Calu3 (cell line): ENCODE measurements around the gene CDH4. TPM values are rescaled to one million over a fixed set of nuclear protein-coding genes. Genes with fewer than 3 reads are reported as not detected.

ENCODE experiments used
- BruUV-seq: library from RNA; stranded (reverse); fragments of 400-500 nt; replicated peaks from 2 replicates; lab custom pipeline; 2021; lab: Mats Ljungman, UMichigan
- CTCF ChIA-PET: fragments of 300-600 bp; sonication (Branson Sonifier 250); formaldehyde crosslinking; loops from one replicate; lab custom pipeline; 2022; ENCODE audit warnings: antibody characterized with exemption; lab: Charles Lee
- DNase-seq: peaks from one replicate; pipeline ENCODE4 v3.0.0; 2022
- H3K27ac Mint-ChIP-seq: one replicate; pipeline ENCODE4 v1.8.0; 2022; ENCODE audit warnings: mixed read lengths; ENCODE audit not compliant: unreplicated experiment
- H3K27me3 Mint-ChIP-seq: one replicate; pipeline ENCODE4 v1.8.0; 2022; ENCODE audit warnings: mixed read lengths; ENCODE audit not compliant: unreplicated experiment
- H3K36me3 Mint-ChIP-seq: one replicate; pipeline ENCODE4 v1.8.0; 2022; ENCODE audit warnings: mild to moderate bottlenecking, moderate library complexity, mixed read lengths; ENCODE audit not compliant: insufficient read depth, unreplicated experiment
- H3K4me1 Mint-ChIP-seq: one replicate; pipeline ENCODE4 v1.8.0; 2022; ENCODE audit warnings: mild to moderate bottlenecking, low read depth, mixed read lengths; ENCODE audit not compliant: unreplicated experiment
- H3K4me3 Mint-ChIP-seq: one replicate; pipeline ENCODE4 v1.8.0; 2022; ENCODE audit warnings: mild to moderate bottlenecking, low read depth, moderate library complexity, mixed read lengths; ENCODE audit not compliant: unreplicated experiment
- H3K9me3 Mint-ChIP-seq: one replicate; pipeline ENCODE4 v1.8.0; 2022; ENCODE audit warnings: low read depth, mixed read lengths; ENCODE audit not compliant: unreplicated experiment
- CTCF ChIP-seq: fragments of 200-600 bp; IDR thresholded peaks from one replicate; pipeline ENCODE4 v1.8.0; 2022; ENCODE audit warnings: antibody characterized with exemption; ENCODE audit not compliant: unreplicated experiment
- intact Hi-C: fragments of 100-400 bp; cut with micrococcal nuclease; formaldehyde crosslinking; loops from one replicate; pipeline ENCODE4 v1.10.0; 2022; ENCODE audit not compliant: unreplicated experiment
- total RNA-seq: library from RNA; stranded (reverse); gene quantifications from 2 replicates; pipeline ENCODE4 v1.2.3, GENCODE V29; 2022

CDH4 gene
- total RNA-seq, 1 experiment from 2014 or later, result not detected

DNA sequence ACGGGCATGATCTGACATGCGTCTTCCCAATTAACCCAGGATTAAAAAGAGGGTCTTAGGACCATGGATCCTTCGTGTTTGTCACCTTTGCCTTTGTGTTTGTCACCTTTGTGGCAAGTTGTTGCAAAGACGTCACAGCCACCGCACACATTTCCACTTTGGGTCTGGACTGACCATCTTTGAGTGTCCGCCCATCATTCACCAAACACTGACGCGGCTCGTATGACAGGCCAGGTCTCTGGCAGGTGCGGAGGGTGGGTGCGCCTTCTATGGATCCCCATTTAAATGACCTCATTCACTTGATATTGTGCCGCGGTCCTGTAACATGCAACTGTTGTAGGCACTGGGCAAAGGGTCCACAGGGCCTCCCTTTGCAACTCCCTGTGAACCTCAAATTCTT lies 409.5 kb downstream of the CDH4 start:
- Mint-ChIP-seq H3K4me3 (no peak overlapping the region), H3K4me1 (no peaks in the 10 kb centered on the region), H3K27me3 (peaks cover 83% of the 10 kb centered on the region), H3K36me3 (peaks cover 5% of the 10 kb centered on the region), H3K9me3 (no peaks in the 10 kb centered on the region), H3K27ac (no peak overlapping the region)
- CTCF ChIA-PET, result interaction anchor here (0.9 kb wide), 1 partner anchor 11 kb away, joined by 3 read pairs; no protein-coding TSS in a partner anchor
- intact Hi-C loops, result no loop called here
- no peak for DNase-seq
- no peak for TF ChIP-seq CTCF
- BruUV-seq, result no TSS peak

- Mint-ChIP-seq H3K27me3 (peaks cover 75% of the 10 kb centered on the region), H3K4me1 (no peaks in the 10 kb centered on the region), H3K36me3 (peaks cover 5% of the 10 kb centered on the region), H3K27ac (no peak overlapping the region), H3K9me3 (no peaks in the 10 kb centered on the region), H3K4me3 (no peak overlapping the region)
- CTCF ChIA-PET, result no interaction called here
- no peak for DNase-seq
- no TSS peak for BruUV-seq
- no peak for TF ChIP-seq CTCF
- intact Hi-C loops, result no loop called here
Observed at GRCh38 chr20:61662226-61662967, 410.3 kb downstream of the CDH4 start.

GRCh38 chr20:61662968-61663331 lies 410.9 kb downstream of the CDH4 start:
- Mint-ChIP-seq H3K4me1 (no peaks in the 10 kb centered on the region), H3K9me3 (no peaks in the 10 kb centered on the region), H3K4me3 (no peak overlapping the region), H3K27me3 (peaks cover 75% of the 10 kb centered on the region), H3K36me3 (peaks cover 5% of the 10 kb centered on the region), H3K27ac (no peak overlapping the region)
- no peak for TF ChIP-seq CTCF
- intact Hi-C loops, result no loop called here
- DNase-seq, result no peak
- BruUV-seq, result no TSS peak
- CTCF ChIA-PET, result no interaction called here

DNA sequence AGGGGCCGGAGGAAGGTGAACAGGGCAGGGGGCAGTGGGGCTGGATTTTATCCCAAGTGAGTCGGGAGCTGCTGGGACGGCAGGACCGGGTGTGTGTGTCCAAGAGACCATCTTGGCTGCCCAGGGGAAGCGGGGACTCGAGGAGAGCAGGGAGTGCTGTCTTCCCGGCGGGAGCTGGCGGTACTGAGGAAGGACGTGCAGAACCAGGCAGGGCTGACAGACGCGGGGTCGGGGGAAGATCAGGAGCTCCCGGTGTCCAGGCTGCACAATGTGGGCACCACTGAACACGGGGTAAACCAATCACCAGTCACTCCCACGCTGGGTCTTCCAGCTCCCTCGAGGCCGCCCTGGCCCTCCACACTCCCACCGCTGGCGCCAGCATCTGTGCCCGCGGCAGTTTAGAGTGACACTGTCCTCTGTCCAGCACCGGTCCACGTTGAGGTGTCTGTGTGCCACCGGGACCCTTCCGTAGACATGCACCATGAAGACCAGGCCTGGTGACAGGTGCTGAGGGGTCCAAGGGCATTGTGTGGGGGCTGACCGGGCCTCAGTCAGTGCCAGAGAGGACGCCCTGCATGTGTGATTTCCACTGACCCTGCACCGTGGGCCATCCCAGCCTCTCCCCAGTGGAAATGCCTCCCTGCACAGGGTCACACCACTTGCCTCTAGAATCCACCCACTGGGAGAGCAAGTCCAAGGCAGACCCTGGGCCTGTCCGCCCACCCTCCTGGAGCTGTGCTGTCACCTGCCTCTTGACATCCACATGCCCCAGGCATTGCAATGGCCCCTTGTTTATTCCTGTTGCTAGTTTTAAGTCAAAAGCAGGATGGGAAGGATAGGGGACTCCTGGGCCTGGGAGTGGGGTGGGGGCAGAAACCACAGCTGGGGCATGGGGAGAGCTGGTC lies 411.7 kb downstream of the CDH4 start:
- no peak overlapping the region for H3K27ac Mint-ChIP-seq
- intact Hi-C loops, result no loop called here
- no peak for DNase-seq
- H3K9me3 Mint-ChIP-seq, result no peaks in the 10 kb centered on the region
- peaks cover 75% of the 10 kb centered on the region for H3K27me3 Mint-ChIP-seq
- H3K4me3 Mint-ChIP-seq, result no peak overlapping the region
- peaks cover 5% of the 10 kb centered on the region for H3K36me3 Mint-ChIP-seq
- no peak for TF ChIP-seq CTCF
- no TSS peak for BruUV-seq
- no peaks in the 10 kb centered on the region for H3K4me1 Mint-ChIP-seq
- CTCF ChIA-PET, result no interaction called here
